Measurements from ENCODE around the gene EIF1AX.

- no peak for TF ChIP-seq CTCF (IDR thresholded peaks at IDR 0.05; ENCODE audit: low read depth, low read length, poor library complexity, severe bottlenecking)
- TF ChIP-seq EZH2phosphoT487 (IDR thresholded peaks at IDR 0.05; ENCODE audit: borderline replicate concordance, low read length) = no peak
Measured at GRCh38 chrX:20101934-20102581, 39.6 kb downstream of the EIF1AX start.
